K562 (cell line): ENCODE data around the gene FAM184B. TPM values are rescaled to one million over a fixed set of nuclear protein-coding genes. Genes with fewer than 3 reads are reported as not detected.

ENCODE experiments used
- ARID2 ChIP-seq: fragments of 450-650 bp; IDR thresholded peaks from 2 replicates; pipeline ENCODE4 v1.6.1; 2017; ENCODE audit warnings: antibody characterized with exemption, mild to moderate bottlenecking
- CBFA2T2 ChIP-seq: fragments of 450-650 bp; conservative IDR thresholded peaks from 2 replicates; pipeline ENCODE4 v1.6.1; 2017; ENCODE audit warnings: mild to moderate bottlenecking
- CREB3L1 ChIP-seq: fragments of 450-650 bp; IDR thresholded peaks from 2 replicates; pipeline ENCODE4 v1.6.1; 2014; ENCODE audit warnings: low read depth, mild to moderate bottlenecking, moderate library complexity, borderline replicate concordance
- CTCF ChIP-seq, 3 experiments: IDR thresholded peaks in 2 of 3; conservative IDR thresholded peaks in 1 of 3; 2 replicates each; pipeline ENCODE4 v1.5.1; 2011 to 2012; ENCODE audit warnings: low read length in 3 of 3, mild to moderate bottlenecking in 3 of 3, control low read depth in 2 of 3, improper control_type of control experiment in 1 of 3, inconsistent platforms in 1 of 3, low read depth in 1 of 3, mixed read lengths in 1 of 3, moderate library complexity in 1 of 3; ENCODE audit not compliant: insufficient read depth in 2 of 3
- CTCFL ChIP-seq: IDR thresholded peaks from 2 replicates; pipeline ENCODE4 v1.6.1; 2011; ENCODE audit warnings: borderline replicate concordance, low read depth, mild to moderate bottlenecking, moderate library complexity, low read length; ENCODE audit not compliant: insufficient read depth, poor library complexity, severe bottlenecking
- ELF4 ChIP-seq: fragments of 450-650 bp; formaldehyde crosslinking; IDR thresholded peaks from 2 replicates; pipeline ENCODE4 v1.4.0; 2022; ENCODE audit warnings: missing genetic modification characterization
- ETS2 ChIP-seq: IDR thresholded peaks from 2 replicates; pipeline ENCODE4 v1.6.1; 2016; ENCODE audit warnings: borderline replicate concordance, missing genetic modification characterization, mild to moderate bottlenecking, moderate library complexity, missing compliant biosample characterization; ENCODE audit not compliant: poor library complexity, severe bottlenecking
- KDM2B ChIP-seq: fragments of 250-450 bp; sonication (Bioruptor Pico); IDR thresholded peaks from 2 replicates; pipeline ENCODE4 v1.8.0; 2021; ENCODE audit warnings: mild to moderate bottlenecking, moderate library complexity
- MCM7 ChIP-seq, 2 experiments: fragments of 450-650 bp; IDR thresholded peaks; 2 replicates each; pipeline ENCODE4 v1.6.1; 2016 to 2018
- NBN ChIP-seq: fragments of 450-650 bp; IDR thresholded peaks from 2 replicates; pipeline ENCODE4 v1.6.1; 2016; ENCODE audit warnings: low read depth, mild to moderate bottlenecking
- NFATC3 ChIP-seq: fragments of 450-650 bp; IDR thresholded peaks from 2 replicates; pipeline ENCODE4 v1.6.1; 2017; ENCODE audit warnings: mild to moderate bottlenecking
- NFIC ChIP-seq: fragments of 450-650 bp; IDR thresholded peaks from 2 replicates; pipeline ENCODE4 v1.6.1; 2017; ENCODE audit warnings: mild to moderate bottlenecking, inconsistent platforms
- NFIX ChIP-seq: fragments of 250-450 bp; sonication (Bioruptor Pico); IDR thresholded peaks from 2 replicates; pipeline ENCODE4 v1.4.0; 2020; ENCODE audit warnings: low read depth, mild to moderate bottlenecking, moderate library complexity
- RAD21 ChIP-seq, 2 experiments: fragments of 250-450 bp in 1 of 2; fragments of 450-650 bp in 1 of 2; sonication (Bioruptor Pico) in 1 of 2; formaldehyde crosslinking in 1 of 2; IDR thresholded peaks in 1 of 2; conservative IDR thresholded peaks in 1 of 2; 2 replicates each; pipeline versions ENCODE4 v1.4.0 to v1.8.0; 2020 to 2022; ENCODE audit warnings: mild to moderate bottlenecking in 2 of 2, moderate library complexity in 1 of 2
- SMAD1 ChIP-seq: fragments of 150-350 bp; IDR thresholded peaks from 2 replicates; pipeline ENCODE4 v1.6.1; 2014; ENCODE audit warnings: low read length, low read depth; ENCODE audit not compliant: partially characterized antibody
- SOX6 ChIP-seq: fragments of 450-650 bp; IDR thresholded peaks from 2 replicates; pipeline ENCODE4 v1.6.1; 2014; ENCODE audit warnings: mild to moderate bottlenecking
- TRIM28 ChIP-seq: fragments of 450-650 bp; IDR thresholded peaks from 2 replicates; pipeline ENCODE4 v1.6.1; 2017
- ZBTB8A ChIP-seq: fragments of 450-650 bp; IDR thresholded peaks from 2 replicates; pipeline ENCODE4 v1.6.1; 2018; ENCODE audit warnings: mild to moderate bottlenecking, moderate library complexity; ENCODE audit not compliant: partially characterized antibody
- ZNF23 ChIP-seq: fragments of 250-450 bp; sonication (Bioruptor Pico); IDR thresholded peaks from 2 replicates; pipeline ENCODE4 v1.4.0; 2020; ENCODE audit warnings: mild to moderate bottlenecking
- ZNF354B ChIP-seq: fragments of 250-450 bp; sonication (Bioruptor Pico); IDR thresholded peaks from 2 replicates; pipeline ENCODE4 v1.4.0; 2020
- ZNF395 ChIP-seq: fragments of 200-800 bp; sonication (Bioruptor generic); IDR thresholded peaks from 2 replicates; pipeline ENCODE4 v1.6.1; 2017; ENCODE audit warnings: missing genetic modification characterization, missing compliant biosample characterization
- ZNF639 ChIP-seq, 2 experiments: fragments of 200-800 bp in 1 of 2; sonication (Bioruptor generic) in 1 of 2; sonication (generic) in 1 of 2; formaldehyde crosslinking in 1 of 2; IDR thresholded peaks in 1 of 2; conservative IDR thresholded peaks in 1 of 2; 2 replicates each; pipeline versions ENCODE4 v1.5.0 to v1.6.1; 2016 to 2020; ENCODE audit warnings: missing compliant biosample characterization in 1 of 2, missing genetic modification characterization in 1 of 2, missing genetic modification reagents in 1 of 2
- polyA plus RNA-seq, 8 experiments: library from polyadenylated mRNA; depleted of rRNA in 4 of 8; stranded (reverse) in 5 of 8; unstranded in 3 of 8; fragments of >200 nt; fragmentation: Nextera tagmentation in 2 of 8; fragmentation: Illumina TruSeq in 1 of 8; extraction: Ambion mirVana in 2 of 8; extraction: Trizol in 1 of 8; gene quantifications; 2 replicates each; pipeline versions ENCODE4 v1.2.1 to v1.2.3, GENCODE V29; 2011 to 2014; ENCODE audit warnings: inconsistent platforms in 1 of 8, missing spikeins in 1 of 8
- total RNA-seq, 7 experiments: library from RNA; depleted of rRNA in 6 of 7; stranded (reverse); fragments of >200 nt in 6 of 7; fragmentation: Illumina TruSeq in 2 of 7; extraction: Trizol in 2 of 7; gene quantifications; 2 replicates each; pipeline versions ENCODE4 v1.2.1 to v1.2.3, GENCODE V29; 2011 to 2021; ENCODE audit warnings: low replicate concordance in 1 of 7

The FAM184B gene
- total and polyA plus RNA-seq, 9 of the 15 experiments (the other 6 are each of a cell fraction or from before 2014, with no cell fraction given): not detected

- TF ChIP-seq ZNF639 (CRISPR knock-in tag; conservative IDR thresholded peaks at IDR 0.05 in 1 of 2, IDR thresholded peaks at IDR 0.05 in 1 of 2) (no peak), SOX6 (no peak), CTCFL (no peak), ELF4 (CRISPR knock-in tag) (no peak), RAD21 (CRISPR knock-in tag; conservative IDR thresholded peaks at IDR 0.05 in 1 of 2, IDR thresholded peaks at IDR 0.05 in 1 of 2) (peak in 1 of 2 experiments; percentile 54; a peak in 2 of 4 replicates), TRIM28 (no peak), CBFA2T2 (no peak), ARID2 (no peak), MCM7 (IDR thresholded peaks at IDR 0.05) (no peak), CTCF (IDR thresholded peaks at IDR 0.05 in 2 of 3, conservative IDR thresholded peaks at IDR 0.05 in 1 of 3; ENCODE audit: insufficient read depth in 2 of 3, low read depth in 1 of 3, low read length in 3 of 3) (peak; percentile 26 to 51 (median 44)), ZNF395 (CRISPR knock-in tag) (no peak), CREB3L1 (no peak), ZNF354B (CRISPR knock-in tag) (no peak), NFIC (peak; percentile 78), KDM2B (no peak), NFATC3 (no peak), ETS2 (tag) (no peak), SMAD1 (no peak), NFIX (CRISPR knock-in tag) (no peak), NBN (no peak), ZNF23 (CRISPR knock-in tag) (no peak), ZBTB8A (no peak)
These were observed 18.7 kb downstream of the FAM184B start (continued) for GRCh38 chr4:17762726-17763125.
